Stimulated activated CD8-positive, alpha-beta memory T cell treated with anti-CD3 and anti-CD28 coated beads, Interleukin-15, amount 100 ng/mL, for 1 hour (primary cell): ENCODE data around the gene MRC2.

Experiments
- DNase-seq: peaks from one replicate; pipeline ENCODE4 v3.0.0-alpha.2; 2020; ENCODE audit warnings: low read depth

The MRC2 gene

GRCh38 chr17:62663304-62663703 lies 35.8 kb downstream of the MRC2 start:
- no peak for DNase-seq

- DNase-seq: no peak
These were observed 37.1 kb downstream of the MRC2 start for GRCh38 chr17:62664336-62665120.

- no peak for DNase-seq
These were observed 38.1 kb downstream of the MRC2 start for GRCh38 chr17:62665599-62665998.

GRCh38 chr17:62666061-62666800 lies 38.8 kb downstream of the MRC2 start:
- no peak for DNase-seq

- no peak for DNase-seq
These were observed 39.5 kb downstream of the MRC2 start for GRCh38 chr17:62666801-62667591.

- no peak for DNase-seq
These were observed 40.8 kb downstream of the MRC2 start for GRCh38 chr17:62668091-62668804.

GRCh38 chr17:62670202-62670821 lies 42.8 kb downstream of the MRC2 start:
- no peak for DNase-seq

- no peak for DNase-seq
These were observed 44.1 kb downstream of the MRC2 start for GRCh38 chr17:62671553-62671952.

- DNase-seq: no peak
These were observed 45.5 kb downstream of the MRC2 start for GRCh38 chr17:62672957-62673356.

- DNase-seq: no peak
These were observed 46.3 kb downstream of the MRC2 start for GRCh38 chr17:62673614-62674362.

GRCh38 chr17:62674363-62674739 lies 46.9 kb downstream of the MRC2 start:
- no peak for DNase-seq

GRCh38 chr17:62674841-62675240 lies 47.4 kb downstream of the MRC2 start:
- no peak for DNase-seq

- DNase-seq: no peak
These were observed 47.8 kb downstream of the MRC2 start for GRCh38 chr17:62675260-62675659.

- DNase-seq: no peak
These were observed 48.2 kb downstream of the MRC2 start for GRCh38 chr17:62675701-62676100.

- DNase-seq: no peak
These were observed 48.9 kb downstream of the MRC2 start for GRCh38 chr17:62676231-62676943.

GRCh38 chr17:62676952-62677596 lies 49.6 kb downstream of the MRC2 start:
- no peak for DNase-seq

GRCh38 chr17:62678214-62678919 lies 50.9 kb downstream of the MRC2 start:
- no peak for DNase-seq

- DNase-seq: no peak
These were observed 52.5 kb downstream of the MRC2 start for GRCh38 chr17:62679866-62680377.

- no peak for DNase-seq
These were observed 53.1 kb downstream of the MRC2 start for GRCh38 chr17:62680541-62681052.
